Retina (tissue), 1 donor: ENCODE measurements around the gene PHACTR3.
"Not testable (repeated sequence)": the region's sequence is repeated elsewhere in the genome, so short reads cannot be mapped to it uniquely, and the experiment has no call there.

Source experiments
- DNase-seq: peaks from one replicate; pipeline ENCODE4 v3.0.0-alpha.2; 2016

PHACTR3 gene

GRCh38 chr20:59837623-59838394 is 233.5 kb downstream of the PHACTR3 start:
- no peak for DNase-seq

- DNase-seq, result no peak
Measured at GRCh38 chr20:59839400-59839799, 235.1 kb downstream of the PHACTR3 start.

- no peak for DNase-seq
Measured at GRCh38 chr20:59845472-59845871, 241.1 kb downstream of the PHACTR3 start.

- no peak for DNase-seq
Measured at GRCh38 chr20:59848182-59848581, 243.8 kb downstream of the PHACTR3 start.

- DNase-seq, result peak; percentile 38
Measured at GRCh38 chr20:59850018-59850641, 245.8 kb downstream of the PHACTR3 start.

- not testable (repeated sequence) for DNase-seq
Measured at GRCh38 chr20:59856526-59856925, 252.2 kb downstream of the PHACTR3 start.

GRCh38 chr20:59856941-59857340 is 252.6 kb downstream of the PHACTR3 start:
- not testable (repeated sequence) for DNase-seq

GRCh38 chr20:59857966-59858365 is 253.6 kb downstream of the PHACTR3 start:
- no peak for DNase-seq

- no peak for DNase-seq
Measured at GRCh38 chr20:59858425-59858824, 254.1 kb downstream of the PHACTR3 start.

- DNase-seq, result no peak
Measured at GRCh38 chr20:59861401-59861800, 257.1 kb downstream of the PHACTR3 start.

- no peak for DNase-seq
Measured at GRCh38 chr20:59863058-59863457, 258.7 kb downstream of the PHACTR3 start.

GRCh38 chr20:59864726-59865125 is 260.4 kb downstream of the PHACTR3 start:
- no peak for DNase-seq

GRCh38 chr20:59866338-59866737 is 262.0 kb downstream of the PHACTR3 start:
- DNase-seq, result no peak

- DNase-seq, result no peak
Measured at GRCh38 chr20:59871096-59871495, 266.8 kb downstream of the PHACTR3 start.

- DNase-seq, result no peak
Measured at GRCh38 chr20:59873409-59873808, 269.1 kb downstream of the PHACTR3 start.

GRCh38 chr20:59880198-59880597 is 275.9 kb downstream of the PHACTR3 start:
- no peak for DNase-seq

GRCh38 chr20:59884494-59884893 is 280.2 kb downstream of the PHACTR3 start:
- no peak for DNase-seq

GRCh38 chr20:59888050-59888449 is 283.7 kb downstream of the PHACTR3 start:
- no peak for DNase-seq

- DNase-seq, result not testable (repeated sequence)
Measured at GRCh38 chr20:59890035-59890434, 285.7 kb downstream of the PHACTR3 start.

- no peak for DNase-seq
Measured at GRCh38 chr20:59891581-59891980, 287.2 kb downstream of the PHACTR3 start.

- DNase-seq, result no peak
Measured at GRCh38 chr20:59895908-59896307, 291.6 kb downstream of the PHACTR3 start.
